HCEC 1CT (cell line): ENCODE measurements around the gene CENPF.
"Not testable (repeated sequence)": the region's sequence is repeated elsewhere in the genome, so short reads cannot be mapped to it uniquely, and the experiment has no call there.

Experiments used
- DNase-seq: peaks from one replicate; pipeline ENCODE4 v3.0.0-alpha.2; 2017

The CENPF gene

GRCh38 chr1:214662223-214662785 is 59.3 kb downstream of the CENPF start:
- no peak for DNase-seq

GRCh38 chr1:214664651-214665433 is 61.8 kb downstream of the CENPF start:
- no peak for DNase-seq

DNA sequence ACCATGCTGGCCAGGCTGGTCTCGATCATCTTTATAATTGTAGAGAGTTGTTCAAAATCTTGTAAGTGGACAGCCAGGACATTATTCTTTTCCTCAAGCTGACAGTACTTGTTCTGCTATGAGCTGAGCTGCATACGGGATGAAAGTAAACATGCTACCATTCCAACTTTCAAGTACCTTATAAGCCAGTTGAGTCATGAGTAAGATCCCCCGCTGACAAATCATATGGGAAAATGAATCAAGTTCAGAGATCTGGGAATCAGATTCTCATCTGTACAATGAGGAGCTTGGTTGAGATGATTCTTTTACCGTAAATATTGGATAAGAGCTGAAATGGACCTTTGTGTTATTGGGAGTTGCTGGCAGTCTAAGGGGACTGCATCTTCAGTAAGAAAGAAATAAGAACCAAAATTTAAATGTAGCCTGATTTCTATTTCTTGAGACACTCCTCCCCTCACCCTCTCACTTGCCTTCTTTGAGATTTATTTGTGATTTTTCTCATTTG is 62.7 kb downstream of the CENPF start:
- peak; percentile 54 for DNase-seq

- DNase-seq = no peak
Measured at GRCh38 chr1:214666674-214667073, 63.7 kb downstream of the CENPF start.

GRCh38 chr1:214670098-214670497 is 67.1 kb downstream of the CENPF start:
- peak; percentile 9 for DNase-seq

DNA sequence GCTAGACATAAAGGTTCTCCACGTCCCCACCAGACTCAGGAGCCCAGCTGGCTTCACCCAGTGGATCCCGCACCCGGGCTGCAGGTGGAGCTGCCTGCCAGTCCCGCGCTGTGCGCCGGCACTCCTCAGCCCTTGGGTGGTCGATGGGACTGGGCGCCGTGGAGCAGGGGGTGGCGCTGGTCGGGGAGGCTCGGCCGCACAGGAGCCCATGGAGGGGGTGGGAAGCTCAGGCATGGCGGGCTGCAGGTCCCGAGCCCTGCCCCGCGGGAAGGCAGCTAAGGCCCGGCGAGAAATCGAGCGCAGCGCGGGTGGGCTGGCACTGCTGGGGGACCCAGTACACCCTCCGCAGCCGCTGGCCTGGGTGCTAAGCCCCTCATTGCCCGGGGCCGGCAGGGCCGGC is 70.0 kb downstream of the CENPF start:
- DNase-seq = not testable (repeated sequence)

DNA sequence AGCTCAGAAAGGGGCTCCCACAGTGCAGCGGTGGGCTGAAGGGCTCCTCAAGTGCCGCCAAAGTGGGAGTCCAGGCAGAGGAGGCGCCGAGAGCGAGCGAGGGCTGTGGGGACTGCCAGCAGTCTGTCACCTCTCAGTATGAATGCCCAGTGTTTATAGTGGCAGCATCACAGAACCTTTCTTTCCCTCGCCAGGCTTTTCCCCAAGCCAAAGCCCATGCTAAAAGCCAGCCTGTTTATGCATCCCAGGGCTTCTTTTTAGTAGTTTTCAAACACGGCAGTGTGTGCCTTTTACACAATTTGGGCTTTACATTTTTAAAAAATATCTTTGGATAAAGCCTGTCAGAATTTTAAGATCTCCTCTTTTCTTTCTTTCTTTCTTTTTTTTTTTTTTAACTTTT is 70.6 kb downstream of the CENPF start:
- DNase-seq = no peak

- DNase-seq = not testable (repeated sequence)
Measured at GRCh38 chr1:214675524-214675923, 72.5 kb downstream of the CENPF start.

- DNase-seq = no peak
Measured at GRCh38 chr1:214676747-214677146, 73.8 kb downstream of the CENPF start.

DNA sequence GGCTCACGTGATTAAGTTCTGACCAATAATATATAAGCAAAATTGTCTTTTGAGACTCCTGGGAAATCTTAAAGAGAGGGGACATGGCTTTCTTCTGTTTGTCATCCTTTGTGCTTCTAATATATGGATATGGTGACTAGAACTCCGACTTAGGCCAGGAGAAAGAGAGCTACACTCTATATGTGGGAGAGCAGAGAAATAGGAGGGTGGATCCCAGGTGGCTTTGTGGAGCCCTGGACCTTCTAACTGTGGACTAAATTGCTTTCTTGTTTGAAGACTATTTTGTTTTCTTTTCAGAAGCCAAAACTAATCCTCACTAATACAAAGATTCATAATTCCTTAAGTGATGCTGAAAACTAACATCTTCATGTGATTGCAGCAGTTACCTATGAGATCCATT is 75.0 kb downstream of the CENPF start:
- no peak for DNase-seq

- no peak for DNase-seq
Measured at GRCh38 chr1:214678386-214678785, 75.4 kb downstream of the CENPF start.

DNA sequence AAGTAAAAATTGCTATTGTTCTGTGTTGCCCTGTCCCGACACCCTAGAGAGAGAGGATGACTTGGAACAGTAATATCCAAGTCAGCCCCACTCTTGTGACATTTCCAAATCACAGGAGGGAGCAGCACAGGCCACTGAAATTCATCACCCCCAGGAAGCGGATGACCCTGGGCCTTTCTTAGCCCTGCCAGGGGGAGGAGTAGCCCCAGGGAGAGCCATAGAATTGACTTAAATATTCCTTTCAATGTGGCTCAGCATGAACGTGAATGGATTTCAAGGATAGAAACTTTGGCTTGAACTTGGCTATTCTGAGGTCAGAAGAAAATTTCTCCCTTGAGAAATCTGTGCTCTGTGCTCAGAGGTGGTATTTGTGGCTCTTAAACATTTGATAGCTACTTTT is 80.6 kb downstream of the CENPF start:
- DNase-seq = no peak

DNA sequence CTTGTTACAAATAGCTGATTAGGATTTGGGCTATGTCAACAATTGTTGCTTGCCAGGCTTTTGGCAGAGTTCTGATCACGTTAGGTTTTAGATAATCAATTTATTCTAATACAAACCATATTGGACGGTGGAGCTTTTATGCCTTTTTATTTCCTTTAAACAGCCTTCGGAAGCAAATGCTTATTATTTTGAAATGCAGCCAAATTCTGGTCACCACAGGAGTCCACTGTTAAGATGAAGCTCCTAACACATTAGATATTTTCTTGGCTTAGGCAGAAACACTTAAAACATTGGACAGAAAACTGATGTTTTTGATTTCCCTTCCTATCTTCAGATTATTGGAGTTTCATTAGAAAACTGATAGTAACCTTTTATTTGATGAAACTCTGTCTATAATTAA is 82.9 kb downstream of the CENPF start:
- DNase-seq = no peak

- DNase-seq = no peak
Measured at GRCh38 chr1:214686497-214686896, 83.5 kb downstream of the CENPF start.

- DNase-seq = no peak
Measured at GRCh38 chr1:214688891-214689290, 85.9 kb downstream of the CENPF start.

DNA sequence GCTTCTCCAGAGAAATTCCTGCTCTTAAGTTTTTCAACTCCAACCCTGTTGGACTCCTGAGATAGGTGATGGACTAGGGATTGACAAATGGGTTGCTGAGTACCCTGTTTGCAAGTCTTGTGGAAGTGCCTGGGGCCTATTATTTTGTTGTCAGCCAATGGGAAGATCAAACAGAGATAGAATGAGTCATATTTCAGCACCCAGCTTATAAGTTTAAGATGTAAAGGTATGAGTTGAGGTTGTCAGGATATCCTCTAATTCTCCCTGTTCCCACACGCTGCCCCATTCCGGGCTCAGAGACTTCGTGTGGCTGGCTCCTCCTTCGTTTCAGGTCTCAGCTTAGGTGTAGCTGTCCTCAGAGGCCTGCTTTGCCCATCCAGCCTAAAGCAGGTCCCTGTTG is 91.8 kb downstream of the CENPF start:
- no peak for DNase-seq

GRCh38 chr1:214698559-214698958 is 95.6 kb downstream of the CENPF start:
- DNase-seq = peak; percentile 3

- no peak for DNase-seq
Measured at GRCh38 chr1:214700437-214700836, 97.4 kb downstream of the CENPF start.

GRCh38 chr1:214702556-214702955 is 99.6 kb downstream of the CENPF start:
- no peak for DNase-seq

- DNase-seq = no peak
Measured at GRCh38 chr1:214707306-214708087, 104.5 kb downstream of the CENPF start.

- DNase-seq = peak; percentile 42
Measured at GRCh38 chr1:214708321-214708955, 105.4 kb downstream of the CENPF start.

DNA sequence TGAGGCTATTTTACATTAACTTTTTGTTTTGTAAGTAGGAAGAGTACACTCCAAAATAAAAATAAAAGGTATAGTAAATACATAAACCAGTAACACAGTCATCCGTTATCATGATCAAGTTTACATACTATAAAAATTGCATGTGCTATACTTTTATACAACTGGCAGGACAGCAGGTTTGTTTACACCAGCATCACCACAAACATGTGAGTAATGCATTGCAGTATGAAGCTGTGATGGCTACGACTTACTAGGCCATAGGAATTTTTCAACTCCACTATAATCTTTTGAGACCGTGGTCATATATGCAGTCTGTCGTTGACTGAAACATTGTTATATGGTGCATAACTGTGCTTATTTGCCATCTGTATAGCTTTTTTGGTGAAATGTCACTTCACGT is 106.2 kb downstream of the CENPF start:
- DNase-seq = peak; percentile 52

- DNase-seq = no peak
Measured at GRCh38 chr1:214712737-214713136, 109.7 kb downstream of the CENPF start.
